RWPE1 (cell line): ENCODE results near the gene PRR7.
"Not testable (repeated sequence)": the region's sequence is repeated elsewhere in the genome, so short reads cannot be mapped to it uniquely, and the experiment has no call there.

ENCODE experiments used
- CTCF ChIA-PET: fragments of 350-600 bp; sonication (Branson Sonifier 250); formaldehyde crosslinking; extraction: SDS; loops from one replicate; lab custom pipeline; 2021; lab: Yijun Ruan, JAX
- POLR2A ChIA-PET: fragments of 400-600 bp; formaldehyde crosslinking; extraction: SDS; loops from one replicate; lab custom pipeline; 2020; ENCODE audit warnings: antibody characterized with exemption; ENCODE audit not compliant: low non-redundant PET; lab: Yijun Ruan, JAX
- DNase-seq: peaks from one replicate; pipeline ENCODE4 v3.0.0; 2012; ENCODE audit warnings: low spot score
- H3K27ac ChIP-seq: fragments of 450-650 bp; 2 replicates; pipeline ENCODE4 v1.5.1; 2017
- CTCF ChIP-seq: fragments of 450-650 bp; conservative IDR thresholded peaks from 2 replicates; pipeline ENCODE4 v1.5.1; 2017; ENCODE audit warnings: low read depth, mild to moderate bottlenecking

Gene PRR7

GRCh38 chr5:177410575-177410974, 36.0 kb upstream of the PRR7 start:
- CTCF ChIA-PET, result interaction anchor here (0.6 to 0.7 kb wide), 2 partner anchors 13 to 76 kb away, joined by 3 to 5 read pairs; no protein-coding TSS in a partner anchor
- POLR2A ChIA-PET, result no interaction called here
- no peak overlapping the region for H3K27ac ChIP-seq
- no peak for TF ChIP-seq CTCF
- DNase-seq, result no peak

- ChIA-PET POLR2A (no interaction called here), CTCF (interaction anchor here (0.6 to 4.4 kb wide), 3 partner anchors 9 to 89 kb away, joined by 4 to 27 read pairs (median 7); no protein-coding TSS in a partner anchor)
- no peak for DNase-seq
- H3K27ac ChIP-seq, result no peak overlapping the region
- no peak for TF ChIP-seq CTCF
Observed at GRCh38 chr5:177412603-177413233, 33.9 kb upstream of the PRR7 start.

GRCh38 chr5:177414481-177414880, 32.1 kb upstream of the PRR7 start:
- no peak overlapping the region for H3K27ac ChIP-seq
- POLR2A ChIA-PET, result interaction anchor here (0.9 kb wide), 1 partner anchor 10 kb away, joined by 3 read pairs; no protein-coding TSS in a partner anchor
- TF ChIP-seq CTCF, result no peak
- no peak for DNase-seq
- CTCF ChIA-PET, result interaction anchor here (1.1 to 4.4 kb wide), 2 partner anchors 11 to 40 kb away, joined by 3 to 27 read pairs; no protein-coding TSS in a partner anchor

GRCh38 chr5:177417081-177417480, 29.5 kb upstream of the PRR7 start:
- POLR2A ChIA-PET, H3K27ac ChIP-seq, DNase-seq: not testable (repeated sequence)
- CTCF ChIA-PET, result interaction anchor here (0.7 to 1.1 kb wide), 2 partner anchors 12 to 27 kb away, joined by 3 to 4 read pairs; no protein-coding TSS in a partner anchor

GRCh38 chr5:177419046-177419445, 27.6 kb upstream of the PRR7 start:
- no peak for DNase-seq
- ChIA-PET CTCF (interaction anchor here (1.0 to 2.1 kb wide), 2 partner anchors 15 to 36 kb away, joined by 6 to 10 read pairs; no protein-coding TSS in a partner anchor), POLR2A (interaction anchor here (0.6 kb wide), 1 partner anchor 10 kb away, joined by 5 read pairs; no protein-coding TSS in a partner anchor)

GRCh38 chr5:177420472-177420871, 26.1 kb upstream of the PRR7 start:
- H3K27ac ChIP-seq, POLR2A ChIA-PET, DNase-seq: not testable (repeated sequence)
- CTCF ChIA-PET, result interaction anchor here (0.6 kb wide), 1 partner anchor 16 kb away, joined by 8 read pairs; no protein-coding TSS in a partner anchor

More at GRCh38 chr5:177419046-177419445, 27.6 kb upstream of the PRR7 start:
- TF ChIP-seq CTCF, result no peak
- no peak overlapping the region for H3K27ac ChIP-seq

- CTCF ChIA-PET, result interaction anchor here (0.6 kb wide), 1 partner anchor 17 kb away, joined by 3 read pairs; no protein-coding TSS in a partner anchor
- no peak for TF ChIP-seq CTCF
- no peak overlapping the region for H3K27ac ChIP-seq
- POLR2A ChIA-PET, result no interaction called here
- no peak for DNase-seq
Observed at GRCh38 chr5:177421062-177421798, 25.4 kb upstream of the PRR7 start.
